ENCODE measurements around the gene DLK1.

Gene DLK1

DNA sequence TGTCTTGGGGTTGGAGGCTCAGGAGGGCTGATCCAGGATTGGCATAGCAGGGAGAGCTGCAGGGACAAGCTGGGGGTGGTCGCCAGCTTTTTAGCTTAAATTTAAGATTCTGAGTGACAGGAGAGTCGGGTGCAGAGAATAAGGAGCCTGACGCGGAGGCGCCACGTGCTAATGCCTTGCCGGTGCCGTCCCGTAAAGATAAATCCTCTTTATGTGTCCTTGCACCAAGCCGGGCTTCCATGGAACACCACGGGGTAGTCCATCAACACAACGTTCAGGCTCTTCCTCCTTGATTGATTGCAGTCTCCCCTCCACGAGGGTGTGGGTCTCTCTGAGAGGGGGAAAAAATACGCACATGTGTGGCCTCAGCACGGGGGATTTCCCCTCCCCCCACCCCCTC lies 3.9 kb downstream of the DLK1 start:
- ChIA-PET POLR2A (ENCODE audit: low non-redundant PET) (interaction anchor here (0.6 kb wide), 1 partner anchor 294 kb away, joined by 3 read pairs; no protein-coding TSS in a partner anchor), CTCF (no interaction called here)
- TF ChIP-seq, protein P1, sequence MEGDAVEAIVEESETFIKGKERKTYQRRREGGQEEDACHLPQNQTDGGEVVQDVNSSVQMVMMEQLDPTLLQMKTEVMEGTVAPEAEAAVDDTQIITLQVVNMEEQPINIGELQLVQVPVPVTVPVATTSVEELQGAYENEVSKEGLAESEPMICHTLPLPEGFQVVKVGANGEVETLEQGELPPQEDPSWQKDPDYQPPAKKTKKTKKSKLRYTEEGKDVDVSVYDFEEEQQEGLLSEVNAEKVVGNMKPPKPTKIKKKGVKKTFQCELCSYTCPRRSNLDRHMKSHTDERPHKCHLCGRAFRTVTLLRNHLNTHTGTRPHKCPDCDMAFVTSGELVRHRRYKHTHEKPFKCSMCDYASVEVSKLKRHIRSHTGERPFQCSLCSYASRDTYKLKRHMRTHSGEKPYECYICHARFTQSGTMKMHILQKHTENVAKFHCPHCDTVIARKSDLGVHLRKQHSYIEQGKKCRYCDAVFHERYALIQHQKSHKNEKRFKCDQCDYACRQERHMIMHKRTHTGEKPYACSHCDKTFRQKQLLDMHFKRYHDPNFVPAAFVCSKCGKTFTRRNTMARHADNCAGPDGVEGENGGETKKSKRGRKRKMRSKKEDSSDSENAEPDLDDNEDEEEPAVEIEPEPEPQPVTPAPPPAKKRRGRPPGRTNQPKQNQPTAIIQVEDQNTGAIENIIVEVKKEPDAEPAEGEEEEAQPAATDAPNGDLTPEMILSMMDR (conservative IDR thresholded peaks at IDR 0.05; ENCODE audit: low read depth), result no peak
- no peak for DNase-seq (ENCODE audit: low spot score)
- H3K27ac ChIP-seq, result no peak overlapping the region

DNA sequence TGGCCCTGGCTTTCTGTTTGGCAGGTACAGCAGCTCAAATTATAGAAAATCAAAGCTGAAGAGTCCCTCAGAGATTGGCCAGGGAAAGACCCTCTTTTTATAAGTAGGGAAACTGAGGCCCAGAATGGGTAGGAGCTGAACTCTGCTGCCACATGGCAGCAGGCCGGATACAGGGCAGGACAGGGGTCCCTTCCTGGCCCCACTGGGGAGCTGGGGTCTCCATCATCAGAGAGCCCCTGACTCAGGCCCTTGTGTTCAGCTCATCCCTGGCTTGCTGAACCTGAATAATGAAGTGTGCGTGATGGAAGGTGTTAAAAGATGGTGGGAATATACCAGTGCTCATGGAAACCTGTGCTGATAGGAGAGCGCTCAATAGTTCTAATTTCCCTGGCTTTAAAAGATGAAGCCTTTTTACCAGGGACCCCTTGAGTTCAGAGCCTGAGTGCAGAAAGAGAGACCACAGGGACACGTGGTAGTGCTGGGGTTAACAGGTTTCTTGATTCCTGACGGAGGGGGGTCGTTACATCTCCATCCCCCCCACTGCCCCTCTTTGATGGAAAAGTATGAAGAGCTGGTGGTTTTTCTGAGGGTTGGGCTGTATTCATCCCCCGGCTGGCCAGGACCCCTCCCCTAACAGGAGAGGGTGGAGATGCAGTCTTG lies 4.4 kb downstream of the DLK1 start:
- POLR2A ChIA-PET (ENCODE audit: low non-redundant PET), result no interaction called here
- TF ChIP-seq, protein P1 (conservative IDR thresholded peaks at IDR 0.05; ENCODE audit: low read depth), result no peak
- CTCF ChIA-PET, result interaction anchor here (0.7 kb wide), 1 partner anchor 208 kb away, joined by 3 read pairs; no protein-coding TSS in a partner anchor

DNA sequence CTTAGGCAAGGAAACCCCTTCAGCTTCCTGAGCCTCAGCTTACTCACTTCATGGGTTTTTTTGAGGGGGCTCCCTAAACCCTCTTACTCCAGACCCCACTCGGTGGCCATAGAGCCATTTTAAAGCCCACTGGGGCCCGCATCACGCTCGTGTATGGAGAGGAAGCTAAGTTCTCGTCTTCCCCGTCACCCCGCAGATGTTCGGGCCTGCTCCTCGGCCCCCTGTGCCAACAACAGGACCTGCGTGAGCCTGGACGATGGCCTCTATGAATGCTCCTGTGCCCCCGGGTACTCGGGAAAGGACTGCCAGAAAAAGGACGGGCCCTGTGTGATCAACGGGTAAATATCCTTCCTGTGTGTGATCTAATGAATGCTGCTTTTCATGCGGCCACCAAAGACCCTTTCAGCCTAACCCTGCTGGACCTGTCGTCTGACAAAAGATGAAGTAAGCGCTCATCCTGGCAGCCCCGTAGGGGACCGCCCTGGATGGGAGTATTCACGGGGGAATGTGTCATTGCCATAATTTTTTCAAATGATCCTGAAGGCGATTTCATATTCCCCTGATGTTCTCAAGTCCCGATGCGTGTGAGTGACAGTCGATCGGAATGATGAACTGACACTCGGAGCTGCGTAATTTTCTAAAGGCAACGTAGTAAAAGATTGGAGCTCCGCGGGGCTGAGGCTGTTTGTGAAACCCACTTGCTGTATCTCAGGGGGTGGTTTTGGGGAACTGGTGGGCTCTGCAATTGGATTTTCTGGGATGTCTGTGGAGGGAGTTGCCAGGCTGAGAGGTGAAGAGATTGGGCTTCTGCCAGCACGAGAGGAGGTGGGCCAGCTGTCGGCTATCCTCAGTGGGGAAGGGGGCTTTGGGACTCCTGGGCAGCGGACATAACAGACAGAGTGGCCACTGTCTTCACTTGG lies 5.4 kb downstream of the DLK1 start:
- POLR2A ChIA-PET (ENCODE audit: low non-redundant PET), result no interaction called here
- CTCF ChIA-PET, result interaction anchor here (0.7 to 1.2 kb wide), 2 partner anchors 31 to 207 kb away, joined by 3 to 4 read pairs; no protein-coding TSS in a partner anchor
- TF ChIP-seq, protein P1 (conservative IDR thresholded peaks at IDR 0.05; ENCODE audit: low read depth), result no peak
- no peak overlapping the region for H3K27ac ChIP-seq
- DNase-seq (ENCODE audit: low spot score), result no peak

More for the DNA sequence above, 4.4 kb downstream of the DLK1 start:
- H3K27ac ChIP-seq, result no peak overlapping the region
- no peak for DNase-seq (ENCODE audit: low spot score)

DNA sequence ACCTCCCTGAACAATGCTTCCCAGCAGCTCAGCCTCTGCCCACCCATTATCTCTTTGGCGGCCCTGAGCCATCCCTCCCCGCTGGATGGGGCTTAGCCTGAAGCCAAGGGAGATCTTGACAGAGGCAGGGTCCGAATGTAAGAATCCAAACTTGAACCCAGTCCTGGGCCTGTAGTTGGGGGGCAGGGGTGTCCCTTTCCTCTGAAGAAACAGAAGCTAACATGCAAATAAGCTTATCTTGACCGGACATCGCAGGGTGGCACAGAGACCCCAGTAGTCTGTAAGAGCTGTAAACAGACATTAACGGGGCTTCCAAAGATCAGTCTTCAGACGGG lies 6.0 kb downstream of the DLK1 start:
- TF ChIP-seq, protein P1 (conservative IDR thresholded peaks at IDR 0.05; ENCODE audit: low read depth), result no peak
- DNase-seq (ENCODE audit: low spot score), result no peak
- ChIA-PET POLR2A (ENCODE audit: low non-redundant PET) (no interaction called here), CTCF (interaction anchor here (0.6 to 1.2 kb wide), 2 partner anchors 32 kb away, joined by 3 to 4 read pairs; no protein-coding TSS in a partner anchor)
- no peak overlapping the region for H3K27ac ChIP-seq

DNA sequence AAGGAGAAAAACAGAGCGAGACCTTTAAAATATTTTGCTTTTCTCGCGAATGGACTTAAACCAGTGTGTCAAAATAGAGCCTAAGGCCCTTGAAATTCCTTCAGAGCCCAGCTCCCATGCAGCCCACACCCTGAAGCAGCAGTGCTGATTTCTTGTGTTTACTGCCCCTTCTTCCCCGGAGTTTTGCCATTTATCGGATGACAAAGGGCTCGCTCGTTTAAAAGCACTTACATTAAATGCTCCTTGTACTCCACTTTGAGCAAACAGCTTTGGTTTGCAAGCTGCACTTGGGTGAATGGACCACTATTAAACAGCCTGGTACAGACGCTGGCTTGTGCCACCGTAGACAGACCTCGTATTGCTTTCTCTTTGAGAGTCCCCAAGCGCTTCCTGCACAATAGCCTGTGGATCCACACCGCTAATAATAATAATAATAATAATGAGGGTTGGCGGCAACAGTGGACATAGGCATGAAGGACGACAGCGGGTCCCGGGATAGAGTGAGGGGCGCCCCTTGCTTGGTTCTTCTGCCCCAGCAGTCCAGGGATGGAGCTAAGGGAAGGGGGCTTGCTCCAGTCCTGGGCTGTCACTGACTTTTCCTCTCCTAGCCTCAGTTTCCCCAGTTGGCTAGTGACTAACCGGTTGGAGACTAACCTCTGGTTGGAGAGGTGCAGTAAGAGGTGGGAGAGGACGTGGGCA lies 6.6 kb downstream of the DLK1 start:
- ChIA-PET CTCF (interaction anchor here (0.6 to 1.2 kb wide), 2 partner anchors 32 kb away, joined by 3 to 4 read pairs; no protein-coding TSS in a partner anchor), POLR2A (ENCODE audit: low non-redundant PET) (no interaction called here)
- TF ChIP-seq, protein P1 (conservative IDR thresholded peaks at IDR 0.05; ENCODE audit: low read depth), result no peak
- no peak overlapping the region for H3K27ac ChIP-seq
- DNase-seq (ENCODE audit: low spot score), result no peak

Measured in RWPE1 (cell line).